ENCODE data around the gene ABHD6.

- TF ChIP-seq ATF2 (tag by site-specific recombination; IDR thresholded peaks at IDR 0.05; ENCODE audit: low read depth) (no peak), ZNF266 (tag by site-specific recombination; IDR thresholded peaks at IDR 0.05; ENCODE audit: low read depth) (no peak), CTCF (tag by site-specific recombination; IDR thresholded peaks at IDR 0.05) (no peak), SP2 (tag by site-specific recombination; IDR thresholded peaks at IDR 0.05) (no peak), ZNF274 (IDR thresholded peaks at IDR 0.05; ENCODE audit: low read length) (no peak), ZNF274 (tag by site-specific recombination; IDR thresholded peaks at IDR 0.05; ENCODE audit: borderline replicate concordance) (no peak)
Observed at GRCh38 chr3:58231666-58232065, 5.9 kb upstream of the ABHD6 start.

Data from HEK293 (cell line).